HepG2 (cell line): Measurements from ENCODE around the gene PSMA7. TPM values are rescaled to one million over a fixed set of nuclear protein-coding genes. Genes with fewer than 3 reads are reported as not detected.

Experiments
- DNMT3B ChIP-seq: conservative IDR thresholded peaks from 2 replicates; pipeline ENCODE4 v1.6.1; 2016; ENCODE audit warnings: missing biosample characterization, control low read depth
- EEA1 ChIP-seq: sonication (generic); formaldehyde crosslinking; IDR thresholded peaks from 2 replicates; pipeline ENCODE4 v1.5.1; 2020; ENCODE audit warnings: mild to moderate bottlenecking, missing genetic modification reagents, borderline replicate concordance
- GPN1 ChIP-seq: sonication (generic); formaldehyde crosslinking; IDR thresholded peaks from 2 replicates; pipeline ENCODE4 v1.5.1; 2020; ENCODE audit warnings: missing genetic modification reagents, borderline replicate concordance
- KAT2B ChIP-seq: fragments of 150-350 bp; IDR thresholded peaks from 2 replicates; pipeline ENCODE4 v1.6.1; 2014; ENCODE audit warnings: low read depth, low read length, borderline replicate concordance
- MED13 ChIP-seq: sonication (generic); formaldehyde crosslinking; IDR thresholded peaks from 2 replicates; pipeline ENCODE4 v1.5.0; 2020; ENCODE audit warnings: missing genetic modification reagents
- MXD4 ChIP-seq: IDR thresholded peaks from 2 replicates; pipeline ENCODE4 v1.6.1; 2016; ENCODE audit warnings: mild to moderate bottlenecking, missing biosample characterization, missing genetic modification reagents
- NFIB ChIP-seq: sonication (generic); formaldehyde crosslinking; IDR thresholded peaks from 2 replicates; pipeline ENCODE4 v1.9.0; 2021; ENCODE audit warnings: missing genetic modification reagents, mild to moderate bottlenecking, borderline replicate concordance
- RAD51 ChIP-seq: fragments of 450-650 bp; IDR thresholded peaks from 2 replicates; pipeline ENCODE4 v1.6.1; 2016; ENCODE audit warnings: borderline replicate concordance
- RNF2 ChIP-seq: fragments of 450-650 bp; conservative IDR thresholded peaks from 2 replicates; pipeline ENCODE4 v1.6.1; 2016; ENCODE audit warnings: low read depth
- SIX1 ChIP-seq: sonication (generic); formaldehyde crosslinking; IDR thresholded peaks from 2 replicates; pipeline ENCODE4 v1.4.0; 2020; ENCODE audit warnings: missing genetic modification reagents, borderline replicate concordance
- TRIM24 ChIP-seq: sonication (generic); formaldehyde crosslinking; IDR thresholded peaks from 2 replicates; pipeline ENCODE4 v1.8.0; 2022; ENCODE audit warnings: mild to moderate bottlenecking, missing genetic modification reagents
- ZFP36 ChIP-seq: fragments of 150-350 bp; IDR thresholded peaks from 2 replicates; pipeline ENCODE4 v1.6.1; 2018; ENCODE audit warnings: borderline replicate concordance, low read length, low read depth; ENCODE audit not compliant: partially characterized antibody
- ZNF383 ChIP-seq: sonication (generic); formaldehyde crosslinking; IDR thresholded peaks from 2 replicates; pipeline ENCODE4 v1.4.0; 2020; ENCODE audit warnings: missing genetic modification reagents, mild to moderate bottlenecking, borderline replicate concordance
- ZNF605 ChIP-seq: sonication (generic); formaldehyde crosslinking; IDR thresholded peaks from 2 replicates; pipeline ENCODE4 v1.8.0; 2022; ENCODE audit warnings: mild to moderate bottlenecking, missing genetic modification reagents
- polyA plus RNA-seq, 8 experiments: library from polyadenylated mRNA; depleted of rRNA in 3 of 8; stranded (reverse) in 7 of 8; unstranded in 1 of 8; fragments of >200 nt; fragmentation: Illumina TruSeq in 4 of 8; extraction: Trizol in 4 of 8; gene quantifications; 2 replicates each; pipeline versions ENCODE4 v1.2.1 to v1.2.3, GENCODE V29; 2011 to 2016; ENCODE audit warnings: low read depth in 4 of 8, missing spikeins in 1 of 8, mixed read lengths in 1 of 8; ENCODE audit not compliant: insufficient read depth in 1 of 8
- total RNA-seq, 5 experiments: library from RNA; depleted of rRNA; stranded (reverse); fragments of >200 nt; fragmentation: Illumina TruSeq; extraction: Trizol; gene quantifications; 2 replicates each; pipeline ENCODE4 v1.2.3, GENCODE V29; 2016; ENCODE audit warnings: low read depth in 1 of 5
- TF ChIP-seq, protein P1 (sequence below): sonication (generic); formaldehyde crosslinking; IDR thresholded peaks from 2 replicates; pipeline ENCODE4 v1.4.0; 2020; ENCODE audit warnings: missing genetic modification reagents, borderline replicate concordance
- TF ChIP-seq, protein P2 (sequence below): sonication (generic); formaldehyde crosslinking; IDR thresholded peaks from 2 replicates; pipeline ENCODE4 v1.9.0; 2021; ENCODE audit warnings: missing genetic modification reagents, mild to moderate bottlenecking, borderline replicate concordance
- TF ChIP-seq, protein P3 (sequence below): sonication (generic); formaldehyde crosslinking; IDR thresholded peaks from 2 replicates; pipeline ENCODE4 v1.5.1; 2020; ENCODE audit warnings: mild to moderate bottlenecking, missing genetic modification reagents, borderline replicate concordance
- TF ChIP-seq, protein P4 (sequence below): IDR thresholded peaks from 2 replicates; pipeline ENCODE4 v1.6.1; 2016; ENCODE audit warnings: low read depth, control low read depth

The PSMA7 gene
- total and polyA plus RNA-seq, 2 of the 13 experiments (the other 11 are each of a cell fraction or from before 2014, with no cell fraction given): 531 to 631 TPM

DNA sequence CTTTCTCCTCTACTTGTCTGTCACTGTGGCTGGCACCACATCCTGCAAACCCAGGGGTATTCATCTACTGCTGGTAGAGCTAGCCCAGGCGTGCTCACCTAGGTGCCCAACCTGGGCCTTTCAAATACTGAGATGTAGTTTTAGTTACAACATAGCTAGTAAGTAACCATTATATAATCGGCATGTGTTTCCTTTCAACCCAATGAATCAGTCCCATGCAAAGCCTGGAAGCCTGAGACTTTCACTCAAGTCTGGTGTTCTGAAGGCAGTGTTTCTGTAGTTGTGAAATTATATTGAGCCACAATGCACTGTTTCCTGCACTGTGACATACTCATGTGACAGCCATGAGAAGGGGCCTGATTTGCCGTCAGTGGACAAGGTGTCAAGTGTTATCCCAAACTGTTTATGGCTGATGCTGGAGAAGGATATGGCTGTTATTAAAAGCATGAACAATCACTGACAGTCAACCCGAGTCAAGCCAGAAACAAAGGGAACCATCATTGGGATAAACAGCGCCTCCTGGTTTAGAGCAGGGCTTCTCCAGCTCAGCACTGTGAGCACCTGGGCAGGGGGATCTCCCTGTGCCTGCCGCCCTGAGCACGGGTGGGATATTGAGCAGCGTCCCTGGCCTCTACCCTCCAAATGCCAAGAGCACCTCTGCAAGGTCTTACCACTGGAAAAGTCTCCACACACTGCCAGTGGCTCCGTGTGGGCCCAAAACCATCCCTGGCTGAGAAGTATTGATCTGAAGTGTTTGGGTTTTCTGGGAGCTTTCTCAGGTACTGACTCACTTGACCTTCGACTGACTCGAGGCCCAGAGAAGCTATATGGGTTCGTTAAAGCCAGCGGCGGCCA lies 1.6 kb downstream of the PSMA7 start (continued):
- no peak for TF ChIP-seq SIX1 (CRISPR knock-in tag)
- no peak for TF ChIP-seq KAT2B
- peak; percentile 80; the same call in 1 of the 2 replicates for TF ChIP-seq EEA1 (CRISPR knock-in tag)
- no peak for TF ChIP-seq RNF2
- TF ChIP-seq TRIM24: no peak
- no peak for TF ChIP-seq MED13 (CRISPR knock-in tag)
- TF ChIP-seq GPN1: no peak
- no peak for TF ChIP-seq ZNF383 (CRISPR knock-in tag)
- TF ChIP-seq ZNF605 (CRISPR knock-in tag): no peak
- TF ChIP-seq RAD51: no peak
- no peak for TF ChIP-seq NFIB (CRISPR knock-in tag)
- TF ChIP-seq, protein P1, sequence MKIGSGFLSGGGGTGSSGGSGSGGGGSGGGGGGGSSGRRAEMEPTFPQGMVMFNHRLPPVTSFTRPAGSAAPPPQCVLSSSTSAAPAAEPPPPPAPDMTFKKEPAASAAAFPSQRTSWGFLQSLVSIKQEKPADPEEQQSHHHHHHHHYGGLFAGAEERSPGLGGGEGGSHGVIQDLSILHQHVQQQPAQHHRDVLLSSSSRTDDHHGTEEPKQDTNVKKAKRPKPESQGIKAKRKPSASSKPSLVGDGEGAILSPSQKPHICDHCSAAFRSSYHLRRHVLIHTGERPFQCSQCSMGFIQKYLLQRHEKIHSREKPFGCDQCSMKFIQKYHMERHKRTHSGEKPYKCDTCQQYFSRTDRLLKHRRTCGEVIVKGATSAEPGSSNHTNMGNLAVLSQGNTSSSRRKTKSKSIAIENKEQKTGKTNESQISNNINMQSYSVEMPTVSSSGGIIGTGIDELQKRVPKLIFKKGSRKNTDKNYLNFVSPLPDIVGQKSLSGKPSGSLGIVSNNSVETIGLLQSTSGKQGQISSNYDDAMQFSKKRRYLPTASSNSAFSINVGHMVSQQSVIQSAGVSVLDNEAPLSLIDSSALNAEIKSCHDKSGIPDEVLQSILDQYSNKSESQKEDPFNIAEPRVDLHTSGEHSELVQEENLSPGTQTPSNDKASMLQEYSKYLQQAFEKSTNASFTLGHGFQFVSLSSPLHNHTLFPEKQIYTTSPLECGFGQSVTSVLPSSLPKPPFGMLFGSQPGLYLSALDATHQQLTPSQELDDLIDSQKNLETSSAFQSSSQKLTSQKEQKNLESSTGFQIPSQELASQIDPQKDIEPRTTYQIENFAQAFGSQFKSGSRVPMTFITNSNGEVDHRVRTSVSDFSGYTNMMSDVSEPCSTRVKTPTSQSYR (CRISPR knock-in tag): no peak
- TF ChIP-seq MXD4 (CRISPR knock-in tag): no peak; the same call in 1 of the 2 replicates
- TF ChIP-seq, protein P2, sequence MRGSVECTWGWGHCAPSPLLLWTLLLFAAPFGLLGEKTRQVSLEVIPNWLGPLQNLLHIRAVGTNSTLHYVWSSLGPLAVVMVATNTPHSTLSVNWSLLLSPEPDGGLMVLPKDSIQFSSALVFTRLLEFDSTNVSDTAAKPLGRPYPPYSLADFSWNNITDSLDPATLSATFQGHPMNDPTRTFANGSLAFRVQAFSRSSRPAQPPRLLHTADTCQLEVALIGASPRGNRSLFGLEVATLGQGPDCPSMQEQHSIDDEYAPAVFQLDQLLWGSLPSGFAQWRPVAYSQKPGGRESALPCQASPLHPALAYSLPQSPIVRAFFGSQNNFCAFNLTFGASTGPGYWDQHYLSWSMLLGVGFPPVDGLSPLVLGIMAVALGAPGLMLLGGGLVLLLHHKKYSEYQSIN (CRISPR knock-in tag): no peak
- TF ChIP-seq, protein P3, sequence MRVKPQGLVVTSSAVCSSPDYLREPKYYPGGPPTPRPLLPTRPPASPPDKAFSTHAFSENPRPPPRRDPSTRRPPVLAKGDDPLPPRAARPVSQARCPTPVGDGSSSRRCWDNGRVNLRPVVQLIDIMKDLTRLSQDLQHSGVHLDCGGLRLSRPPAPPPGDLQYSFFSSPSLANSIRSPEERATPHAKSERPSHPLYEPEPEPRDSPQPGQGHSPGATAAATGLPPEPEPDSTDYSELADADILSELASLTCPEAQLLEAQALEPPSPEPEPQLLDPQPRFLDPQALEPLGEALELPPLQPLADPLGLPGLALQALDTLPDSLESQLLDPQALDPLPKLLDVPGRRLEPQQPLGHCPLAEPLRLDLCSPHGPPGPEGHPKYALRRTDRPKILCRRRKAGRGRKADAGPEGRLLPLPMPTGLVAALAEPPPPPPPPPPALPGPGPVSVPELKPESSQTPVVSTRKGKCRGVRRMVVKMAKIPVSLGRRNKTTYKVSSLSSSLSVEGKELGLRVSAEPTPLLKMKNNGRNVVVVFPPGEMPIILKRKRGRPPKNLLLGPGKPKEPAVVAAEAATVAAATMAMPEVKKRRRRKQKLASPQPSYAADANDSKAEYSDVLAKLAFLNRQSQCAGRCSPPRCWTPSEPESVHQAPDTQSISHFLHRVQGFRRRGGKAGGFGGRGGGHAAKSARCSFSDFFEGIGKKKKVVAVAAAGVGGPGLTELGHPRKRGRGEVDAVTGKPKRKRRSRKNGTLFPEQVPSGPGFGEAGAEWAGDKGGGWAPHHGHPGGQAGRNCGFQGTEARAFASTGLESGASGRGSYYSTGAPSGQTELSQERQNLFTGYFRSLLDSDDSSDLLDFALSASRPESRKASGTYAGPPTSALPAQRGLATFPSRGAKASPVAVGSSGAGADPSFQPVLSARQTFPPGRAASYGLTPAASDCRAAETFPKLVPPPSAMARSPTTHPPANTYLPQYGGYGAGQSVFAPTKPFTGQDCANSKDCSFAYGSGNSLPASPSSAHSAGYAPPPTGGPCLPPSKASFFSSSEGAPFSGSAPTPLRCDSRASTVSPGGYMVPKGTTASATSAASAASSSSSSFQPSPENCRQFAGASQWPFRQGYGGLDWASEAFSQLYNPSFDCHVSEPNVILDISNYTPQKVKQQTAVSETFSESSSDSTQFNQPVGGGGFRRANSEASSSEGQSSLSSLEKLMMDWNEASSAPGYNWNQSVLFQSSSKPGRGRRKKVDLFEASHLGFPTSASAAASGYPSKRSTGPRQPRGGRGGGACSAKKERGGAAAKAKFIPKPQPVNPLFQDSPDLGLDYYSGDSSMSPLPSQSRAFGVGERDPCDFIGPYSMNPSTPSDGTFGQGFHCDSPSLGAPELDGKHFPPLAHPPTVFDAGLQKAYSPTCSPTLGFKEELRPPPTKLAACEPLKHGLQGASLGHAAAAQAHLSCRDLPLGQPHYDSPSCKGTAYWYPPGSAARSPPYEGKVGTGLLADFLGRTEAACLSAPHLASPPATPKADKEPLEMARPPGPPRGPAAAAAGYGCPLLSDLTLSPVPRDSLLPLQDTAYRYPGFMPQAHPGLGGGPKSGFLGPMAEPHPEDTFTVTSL (CRISPR knock-in tag): no peak
- no peak for TF ChIP-seq ZFP36
- TF ChIP-seq, protein P4, sequence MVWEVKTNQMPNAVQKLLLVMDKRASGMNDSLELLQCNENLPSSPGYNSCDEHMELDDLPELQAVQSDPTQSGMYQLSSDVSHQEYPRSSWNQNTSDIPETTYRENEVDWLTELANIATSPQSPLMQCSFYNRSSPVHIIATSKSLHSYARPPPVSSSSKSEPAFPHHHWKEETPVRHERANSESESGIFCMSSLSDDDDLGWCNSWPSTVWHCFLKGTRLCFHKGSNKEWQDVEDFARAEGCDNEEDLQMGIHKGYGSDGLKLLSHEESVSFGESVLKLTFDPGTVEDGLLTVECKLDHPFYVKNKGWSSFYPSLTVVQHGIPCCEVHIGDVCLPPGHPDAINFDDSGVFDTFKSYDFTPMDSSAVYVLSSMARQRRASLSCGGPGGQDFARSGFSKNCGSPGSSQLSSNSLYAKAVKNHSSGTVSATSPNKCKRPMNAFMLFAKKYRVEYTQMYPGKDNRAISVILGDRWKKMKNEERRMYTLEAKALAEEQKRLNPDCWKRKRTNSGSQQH (CRISPR knock-in tag): no peak
- no peak for TF ChIP-seq DNMT3B (CRISPR knock-in tag)
